A549 (cell line): Measurements from ENCODE around the gene KNOP1. TPM values are rescaled to one million over a fixed set of nuclear protein-coding genes. Genes with fewer than 3 reads are reported as not detected.

Experiments used
- ATAC-seq, 2 experiments: fragments of 200-7000 bp in 1 of 2; fragments of >200 bp in 1 of 2; cut with Nextera tagmentation in 1 of 2; cut with Tn5 transposase in 1 of 2; 3 replicates each; pipeline versions ENCODE4 v1.8.0 to v1.9.1; 2018 to 2020; ENCODE audit warnings: mild to moderate bottlenecking in 1 of 2, moderate library complexity in 1 of 2
- CTCF ChIA-PET: fragments of 300-600 bp; sonication (Branson Sonifier 250); formaldehyde crosslinking; extraction: SDS; loops from one replicate; lab custom pipeline; 2021; ENCODE audit warnings: antibody characterized with exemption, inconsistent platforms; lab: Yijun Ruan, JAX
- POLR2A ChIA-PET: fragments of 350-600 bp; formaldehyde crosslinking; extraction: SDS; loops from one replicate; lab custom pipeline; 2021; ENCODE audit warnings: antibody characterized with exemption, inconsistent platforms; lab: Yijun Ruan, JAX
- DNase-seq, 2 experiments: peaks; one replicate each; pipeline versions ENCODE4 v3.0.0 to v3.0.0-alpha.2; 2011 to 2016; ENCODE audit warnings: low read depth in 1 of 2, low spot score in 1 of 2
- FAIRE-seq: peaks from 2 replicates; lab custom pipeline; 2011; peaks lifted over from hg19 to GRCh38; lab: Jason Lieb, UNC
- H3K27ac ChIP-seq, 2 experiments: fragments of >200 bp; sonication (Bioruptor Twin); formaldehyde crosslinking; 3 replicates each; pipeline ENCODE4 v1.5.1; 2016 to 2017
- H3K4me1 ChIP-seq: fragments of >200 bp; sonication (Bioruptor Twin); formaldehyde crosslinking; 3 replicates; pipeline ENCODE4 v1.6.1; 2016
- H3K4me2 ChIP-seq: fragments of >200 bp; sonication (Bioruptor Twin); formaldehyde crosslinking; 3 replicates; pipeline ENCODE4 v1.6.1; 2016
- H3K4me3 ChIP-seq: fragments of >200 bp; sonication (Bioruptor Twin); formaldehyde crosslinking; 3 replicates; pipeline ENCODE4 v1.5.1; 2016
- H3K9me3 ChIP-seq: fragments of >200 bp; sonication (Bioruptor Twin); formaldehyde crosslinking; 3 replicates; pipeline ENCODE4 v1.6.1; 2016
- BHLHE40 ChIP-seq: IDR thresholded peaks from 2 replicates; pipeline ENCODE4 v1.6.1; 2012; ENCODE audit warnings: low read depth, low read length, inconsistent platforms
- CBX2 ChIP-seq: fragments of 200-600 bp; sonication (generic); IDR thresholded peaks from 2 replicates; pipeline ENCODE4 v1.6.1; 2016; ENCODE audit warnings: low read depth, mild to moderate bottlenecking, borderline replicate concordance
- CBX8 ChIP-seq: fragments of 200-600 bp; sonication (generic); IDR thresholded peaks from 2 replicates; pipeline ENCODE4 v1.6.1; 2016
- CEBPB ChIP-seq, 2 experiments: fragments of >200 bp in 1 of 2; sonication (Bioruptor Twin) in 1 of 2; formaldehyde crosslinking in 1 of 2; IDR thresholded peaks; 2 replicates each; pipeline ENCODE4 v1.6.1; 2012 to 2016
- CHD2 ChIP-seq: fragments of 150-350 bp; IDR thresholded peaks from 2 replicates; pipeline ENCODE4 v1.6.1; 2014; ENCODE audit warnings: low read length; ENCODE audit not compliant: partially characterized antibody
- EHF ChIP-seq: fragments of 250-450 bp; sonication (Bioruptor Pico); IDR thresholded peaks from 2 replicates; pipeline ENCODE4 v1.5.0; 2020; ENCODE audit warnings: mild to moderate bottlenecking
- EHMT2 ChIP-seq: fragments of 200-600 bp; sonication (generic); IDR thresholded peaks from 2 replicates; pipeline ENCODE4 v1.6.1; 2016; ENCODE audit warnings: antibody characterized with exemption, low read depth, mild to moderate bottlenecking, moderate library complexity
- FOXS1 ChIP-seq: fragments of 250-450 bp; sonication (Bioruptor Pico); IDR thresholded peaks from 2 replicates; pipeline ENCODE4 v1.5.0; 2020; ENCODE audit warnings: mild to moderate bottlenecking, moderate library complexity
- HDAC2 ChIP-seq: fragments of 200-600 bp; sonication (generic); IDR thresholded peaks from 2 replicates; pipeline ENCODE4 v1.6.1; 2016
- HEYL ChIP-seq: fragments of 250-450 bp; sonication (Bioruptor Pico); IDR thresholded peaks from 2 replicates; pipeline ENCODE4 v1.8.0; 2021; ENCODE audit warnings: mild to moderate bottlenecking, moderate library complexity
- HOXA7 ChIP-seq: fragments of 250-450 bp; sonication (Bioruptor Pico); IDR thresholded peaks from 2 replicates; pipeline ENCODE4 v1.5.0; 2020; ENCODE audit warnings: mild to moderate bottlenecking, moderate library complexity
- HOXB13 ChIP-seq: fragments of 250-450 bp; sonication (Bioruptor Pico); IDR thresholded peaks from 2 replicates; pipeline ENCODE4 v1.5.0; 2020; ENCODE audit warnings: low read depth, mild to moderate bottlenecking, moderate library complexity
- JUNB ChIP-seq: fragments of >200 bp; sonication (Bioruptor Twin); formaldehyde crosslinking; IDR thresholded peaks from 2 replicates; pipeline ENCODE4 v1.6.1; 2016
- KDM5A ChIP-seq: fragments of 200-600 bp; sonication (generic); IDR thresholded peaks from 2 replicates; pipeline ENCODE4 v1.6.1; 2016; ENCODE audit warnings: antibody characterized with exemption, mild to moderate bottlenecking
- MAZ ChIP-seq: fragments of 150-350 bp; IDR thresholded peaks from 2 replicates; pipeline ENCODE4 v1.6.1; 2014; ENCODE audit warnings: antibody characterized with exemption, low read depth, low read length, borderline replicate concordance
- MYC ChIP-seq: IDR thresholded peaks from 2 replicates; pipeline ENCODE4 v1.6.1; 2012; ENCODE audit warnings: mild to moderate bottlenecking, inconsistent platforms, low read length, improper control_type of control experiment, borderline replicate concordance
- PHF8 ChIP-seq: fragments of 200-600 bp; sonication (generic); IDR thresholded peaks from 2 replicates; pipeline ENCODE4 v1.6.1; 2016; ENCODE audit warnings: low read depth, mild to moderate bottlenecking, antibody characterized with exemption, moderate library complexity, borderline replicate concordance
- RFX5 ChIP-seq: fragments of 450-650 bp; IDR thresholded peaks from 2 replicates; pipeline ENCODE4 v1.7.1; 2014; ENCODE audit warnings: antibody characterized with exemption, mild to moderate bottlenecking, moderate library complexity
- ZC3H11A ChIP-seq: fragments of 450-650 bp; IDR thresholded peaks from 2 replicates; pipeline ENCODE4 v1.6.1; 2014; ENCODE audit warnings: antibody characterized with exemption, mild to moderate bottlenecking
- ZSCAN20 ChIP-seq: fragments of 250-450 bp; sonication (Bioruptor Pico); IDR thresholded peaks from 2 replicates; pipeline ENCODE4 v1.8.0; 2022; ENCODE audit warnings: mild to moderate bottlenecking, moderate library complexity
- WGBS: methylation state at CpG from one replicate; pipeline ENCODE4 v1.1.6; 2017; ENCODE audit errors: missing lambda C conversion rate; 5-methylcytosine and 5-hydroxymethylcytosine counted together
- polyA plus RNA-seq, 4 experiments: library from polyadenylated mRNA; depleted of rRNA in 3 of 4; stranded (reverse); fragments of >200 nt; fragmentation: RNase III in 1 of 4; extraction: RNeasy Plus Mini Kit Qiagen cat#74134 plus additional on column Dnase treatment in 1 of 4; gene quantifications; 2 replicates in 3 of 4; 3 replicates in 1 of 4; pipeline ENCODE4 v1.2.3, GENCODE V29; 2011 to 2017
- TF ChIP-seq, protein P1 (sequence below): fragments of 200-600 bp; sonication (generic); IDR thresholded peaks from 2 replicates; pipeline ENCODE4 v1.6.1; 2016; ENCODE audit warnings: antibody characterized with exemption, mild to moderate bottlenecking, moderate library complexity
- TF ChIP-seq, protein P2 (sequence below): IDR thresholded peaks from 2 replicates; pipeline ENCODE4 v1.6.1; 2012
- TF ChIP-seq, protein P3 (sequence below): fragments of 450-650 bp; IDR thresholded peaks from 2 replicates; pipeline ENCODE4 v1.6.1; 2014; ENCODE audit warnings: antibody characterized with exemption
- TF ChIP-seq, protein P4 (sequence below): fragments of 250-450 bp; sonication (Bioruptor Pico); IDR thresholded peaks from 2 replicates; pipeline ENCODE4 v1.5.0; 2020; ENCODE audit warnings: low read depth, mild to moderate bottlenecking, moderate library complexity

The KNOP1 gene
- polyA plus RNA-seq, 2 of the 4 experiments (the other 2 are of a cell fraction), result 38.2 to 44.8 TPM

DNA sequence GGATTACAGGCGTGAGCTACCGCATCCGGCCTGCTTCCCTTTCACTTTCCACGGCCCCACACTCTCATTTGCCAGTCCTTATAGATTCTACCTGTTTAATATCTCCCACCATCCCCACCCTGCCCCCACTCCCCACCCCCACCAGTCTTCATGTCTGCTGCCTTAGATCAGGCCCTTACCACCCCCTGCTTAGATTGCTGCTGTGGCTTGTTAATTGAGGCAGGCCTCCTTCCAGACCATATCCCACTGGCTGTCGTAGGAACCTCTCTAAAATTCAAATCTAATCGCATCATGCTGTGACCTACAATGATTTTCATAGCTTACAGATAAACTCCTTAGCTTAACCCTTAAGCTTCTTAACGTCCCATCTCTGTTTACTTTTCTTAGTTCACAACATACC lies 5.0 kb upstream of the KNOP1 start:
- POLR2A ChIA-PET, result no interaction called here
- FAIRE-seq (no peak), DNase-seq (no peak), ATAC-seq (no peak)
- Histone ChIP-seq H3K4me3 (no peak overlapping the region), H3K4me1 (peaks cover 18% of the 10 kb centered on the region), H3K27ac (no peak overlapping the region; a peak in 1 of 6 replicates), H3K4me2 (0 out of 3 replicates have a peak overlapping the region, but pooled peaks have one; percentile 20), H3K9me3 (no peaks in the 10 kb centered on the region)
- WGBS, result 78% methylated on average over 7 of the region's 7 CpGs
- CTCF ChIA-PET, result interaction anchor here (0.9 to 1.9 kb wide), 4 partner anchors 122 to 577 kb away, joined by 3 to 6 read pairs (median 4); no protein-coding TSS in a partner anchor
- TF ChIP-seq ZC3H11A (no peak), ZSCAN20 (CRISPR knock-in tag) (no peak), HOXA7 (CRISPR knock-in tag) (no peak), EHF (CRISPR knock-in tag) (no peak), MAZ (no peak), JUNB (no peak), CHD2 (no peak), HEYL (CRISPR knock-in tag) (no peak), PHF8 (no peak), EHMT2 (no peak), HDAC2 (no peak)
- TF ChIP-seq, protein P1, sequence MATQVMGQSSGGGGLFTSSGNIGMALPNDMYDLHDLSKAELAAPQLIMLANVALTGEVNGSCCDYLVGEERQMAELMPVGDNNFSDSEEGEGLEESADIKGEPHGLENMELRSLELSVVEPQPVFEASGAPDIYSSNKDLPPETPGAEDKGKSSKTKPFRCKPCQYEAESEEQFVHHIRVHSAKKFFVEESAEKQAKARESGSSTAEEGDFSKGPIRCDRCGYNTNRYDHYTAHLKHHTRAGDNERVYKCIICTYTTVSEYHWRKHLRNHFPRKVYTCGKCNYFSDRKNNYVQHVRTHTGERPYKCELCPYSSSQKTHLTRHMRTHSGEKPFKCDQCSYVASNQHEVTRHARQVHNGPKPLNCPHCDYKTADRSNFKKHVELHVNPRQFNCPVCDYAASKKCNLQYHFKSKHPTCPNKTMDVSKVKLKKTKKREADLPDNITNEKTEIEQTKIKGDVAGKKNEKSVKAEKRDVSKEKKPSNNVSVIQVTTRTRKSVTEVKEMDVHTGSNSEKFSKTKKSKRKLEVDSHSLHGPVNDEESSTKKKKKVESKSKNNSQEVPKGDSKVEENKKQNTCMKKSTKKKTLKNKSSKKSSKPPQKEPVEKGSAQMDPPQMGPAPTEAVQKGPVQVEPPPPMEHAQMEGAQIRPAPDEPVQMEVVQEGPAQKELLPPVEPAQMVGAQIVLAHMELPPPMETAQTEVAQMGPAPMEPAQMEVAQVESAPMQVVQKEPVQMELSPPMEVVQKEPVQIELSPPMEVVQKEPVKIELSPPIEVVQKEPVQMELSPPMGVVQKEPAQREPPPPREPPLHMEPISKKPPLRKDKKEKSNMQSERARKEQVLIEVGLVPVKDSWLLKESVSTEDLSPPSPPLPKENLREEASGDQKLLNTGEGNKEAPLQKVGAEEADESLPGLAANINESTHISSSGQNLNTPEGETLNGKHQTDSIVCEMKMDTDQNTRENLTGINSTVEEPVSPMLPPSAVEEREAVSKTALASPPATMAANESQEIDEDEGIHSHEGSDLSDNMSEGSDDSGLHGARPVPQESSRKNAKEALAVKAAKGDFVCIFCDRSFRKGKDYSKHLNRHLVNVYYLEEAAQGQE, result no peak

DNA sequence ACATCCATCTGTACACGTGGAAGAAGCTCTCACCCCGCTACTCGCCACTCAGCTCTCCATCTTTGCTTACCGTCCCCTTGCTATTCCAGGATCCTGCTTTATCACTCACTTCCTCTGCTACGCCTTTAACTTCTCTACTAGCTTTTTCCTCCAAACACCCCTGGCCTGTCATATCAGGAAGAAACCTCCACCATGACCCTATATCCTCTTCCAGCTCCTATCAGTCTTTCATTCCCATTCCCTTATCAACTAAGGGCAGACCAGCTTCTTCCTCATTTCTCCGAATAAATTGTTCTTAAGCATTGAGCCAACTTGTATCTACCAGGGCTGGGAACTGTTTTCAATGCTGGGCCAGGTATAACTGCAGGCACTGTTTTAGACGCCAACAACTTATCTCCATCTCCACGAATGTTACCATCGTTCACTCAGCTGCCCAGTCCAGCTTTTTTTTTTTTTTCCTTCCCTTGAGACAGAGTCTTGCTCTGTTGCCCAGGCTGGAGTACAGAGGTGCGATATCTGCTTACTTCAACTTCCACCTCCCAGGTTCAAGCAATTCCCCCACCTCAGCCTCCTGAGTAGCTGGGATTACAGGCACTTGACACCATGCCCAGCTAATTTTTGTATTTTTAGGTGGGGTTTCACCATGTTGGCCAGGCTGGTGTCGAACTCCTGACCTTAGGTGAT lies 4.4 kb upstream of the KNOP1 start:
- H3K4me3 ChIP-seq, result no peak overlapping the region
- ChIA-PET POLR2A (no interaction called here), CTCF (interaction anchor here (0.9 to 1.9 kb wide), 5 partner anchors 9 to 578 kb away, joined by 3 to 6 read pairs (median 3); partner anchors contain the start of gene VPS35L)
- no peak overlapping the region; a peak in 1 of 6 replicates for H3K27ac ChIP-seq
- no peak for ATAC-seq
- TF ChIP-seq MYC, result no peak
- no peak for TF ChIP-seq RFX5
- TF ChIP-seq KDM5A, result no peak
- no peak for TF ChIP-seq HOXB13 (CRISPR knock-in tag)
- no peak for TF ChIP-seq CEBPB (IDR thresholded peaks at IDR 0.05)
- TF ChIP-seq, protein P2, sequence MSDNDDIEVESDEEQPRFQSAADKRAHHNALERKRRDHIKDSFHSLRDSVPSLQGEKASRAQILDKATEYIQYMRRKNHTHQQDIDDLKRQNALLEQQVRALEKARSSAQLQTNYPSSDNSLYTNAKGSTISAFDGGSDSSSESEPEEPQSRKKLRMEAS, result no peak
- TF ChIP-seq BHLHE40, result no peak
- TF ChIP-seq CBX8, result no peak
- TF ChIP-seq, protein P3, sequence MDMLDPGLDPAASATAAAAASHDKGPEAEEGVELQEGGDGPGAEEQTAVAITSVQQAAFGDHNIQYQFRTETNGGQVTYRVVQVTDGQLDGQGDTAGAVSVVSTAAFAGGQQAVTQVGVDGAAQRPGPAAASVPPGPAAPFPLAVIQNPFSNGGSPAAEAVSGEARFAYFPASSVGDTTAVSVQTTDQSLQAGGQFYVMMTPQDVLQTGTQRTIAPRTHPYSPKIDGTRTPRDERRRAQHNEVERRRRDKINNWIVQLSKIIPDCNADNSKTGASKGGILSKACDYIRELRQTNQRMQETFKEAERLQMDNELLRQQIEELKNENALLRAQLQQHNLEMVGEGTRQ, result no peak
- no peak for TF ChIP-seq FOXS1 (CRISPR knock-in tag)
- no peak for TF ChIP-seq CBX2
- TF ChIP-seq, protein P4, sequence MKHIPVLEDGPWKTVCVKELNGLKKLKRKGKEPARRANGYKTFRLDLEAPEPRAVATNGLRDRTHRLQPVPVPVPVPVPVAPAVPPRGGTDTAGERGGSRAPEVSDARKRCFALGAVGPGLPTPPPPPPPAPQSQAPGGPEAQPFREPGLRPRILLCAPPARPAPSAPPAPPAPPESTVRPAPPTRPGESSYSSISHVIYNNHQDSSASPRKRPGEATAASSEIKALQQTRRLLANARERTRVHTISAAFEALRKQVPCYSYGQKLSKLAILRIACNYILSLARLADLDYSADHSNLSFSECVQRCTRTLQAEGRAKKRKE, result no peak
- TF ChIP-seq HOXA7 (CRISPR knock-in tag), result no peak
- WGBS, result 91% methylated on average over 11 of the region's 11 CpGs
- H3K9me3 ChIP-seq, result no peaks in the 10 kb centered on the region
- no peak overlapping the region for H3K4me2 ChIP-seq
- peaks cover 18% of the 10 kb centered on the region for H3K4me1 ChIP-seq
- no peak for FAIRE-seq
- DNase-seq, result no peak
